Measurements from ENCODE around the gene SEC31A. TPM values are rescaled to one million over a fixed set of nuclear protein-coding genes. Genes with fewer than 3 reads are reported as not detected.

SEC31A gene
- total and polyA plus RNA-seq, 8 donors, result 72.1 to 590 (median 128) TPM

- no peak for DNase-seq
- intact Hi-C loops (cut with DNase I; ENCODE audit: low total_unique reads), result no loop called here
- Histone ChIP-seq H3K9me3 (no peaks in the 10 kb centered on the region), H3K27ac (no peak overlapping the region), H3K27me3 (no peaks in the 10 kb centered on the region), H3K4me3 (no peak overlapping the region), H3K4me1 (peaks cover 11 to 16% (median 14%) of the 10 kb centered on the region in 4 donors), H3K36me3 (no peaks in the 10 kb centered on the region)
- 78 to 98% (median 92%) methylated on average over 5 of the region's 5 CpGs for WGBS, 5 donors
- TF ChIP-seq POLR2AphosphoS5 (IDR thresholded peaks at IDR 0.05) (no peak), POLR2A (IDR thresholded peaks at IDR 0.05) (no peak), EP300 (IDR thresholded peaks at IDR 0.05) (no peak)
- TF ChIP-seq, protein P1, sequence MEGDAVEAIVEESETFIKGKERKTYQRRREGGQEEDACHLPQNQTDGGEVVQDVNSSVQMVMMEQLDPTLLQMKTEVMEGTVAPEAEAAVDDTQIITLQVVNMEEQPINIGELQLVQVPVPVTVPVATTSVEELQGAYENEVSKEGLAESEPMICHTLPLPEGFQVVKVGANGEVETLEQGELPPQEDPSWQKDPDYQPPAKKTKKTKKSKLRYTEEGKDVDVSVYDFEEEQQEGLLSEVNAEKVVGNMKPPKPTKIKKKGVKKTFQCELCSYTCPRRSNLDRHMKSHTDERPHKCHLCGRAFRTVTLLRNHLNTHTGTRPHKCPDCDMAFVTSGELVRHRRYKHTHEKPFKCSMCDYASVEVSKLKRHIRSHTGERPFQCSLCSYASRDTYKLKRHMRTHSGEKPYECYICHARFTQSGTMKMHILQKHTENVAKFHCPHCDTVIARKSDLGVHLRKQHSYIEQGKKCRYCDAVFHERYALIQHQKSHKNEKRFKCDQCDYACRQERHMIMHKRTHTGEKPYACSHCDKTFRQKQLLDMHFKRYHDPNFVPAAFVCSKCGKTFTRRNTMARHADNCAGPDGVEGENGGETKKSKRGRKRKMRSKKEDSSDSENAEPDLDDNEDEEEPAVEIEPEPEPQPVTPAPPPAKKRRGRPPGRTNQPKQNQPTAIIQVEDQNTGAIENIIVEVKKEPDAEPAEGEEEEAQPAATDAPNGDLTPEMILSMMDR (IDR thresholded peaks at IDR 0.05), result no peak
These were observed 113.0 kb downstream of the SEC31A start for GRCh38 chr4:82777857-82778525.

GRCh38 chr4:82776925-82777542 is 113.9 kb downstream of the SEC31A start:
- no peak overlapping the region for H3K27ac ChIP-seq
- TF ChIP-seq POLR2A (IDR thresholded peaks at IDR 0.05) (no peak), EP300 (IDR thresholded peaks at IDR 0.05) (no peak), POLR2AphosphoS5 (IDR thresholded peaks at IDR 0.05) (no peak)
- TF ChIP-seq, protein P1 (IDR thresholded peaks at IDR 0.05), result no peak
- no peaks in the 10 kb centered on the region for H3K9me3 ChIP-seq
- H3K4me3 ChIP-seq, result no peak overlapping the region
- H3K4me1 ChIP-seq, result peaks cover 11 to 16% (median 14%) of the 10 kb centered on the region in 4 donors
- intact Hi-C loops (cut with DNase I; ENCODE audit: low total_unique reads), result no loop called here
- H3K27me3 ChIP-seq, result no peaks in the 10 kb centered on the region
- 73 to 77% (median 75%) methylated on average over 5 of the region's 5 CpGs for WGBS, 5 donors
- no peaks in the 10 kb centered on the region for H3K36me3 ChIP-seq
- no peak for DNase-seq

GRCh38 chr4:82775243-82775642 is 115.7 kb downstream of the SEC31A start:
- Histone ChIP-seq H3K9me3 (no peaks in the 10 kb centered on the region), H3K4me3 (no peak overlapping the region), H3K27ac (no peak overlapping the region), H3K27me3 (no peaks in the 10 kb centered on the region), H3K36me3 (no peaks in the 10 kb centered on the region), H3K4me1 (peaks cover 0 to 5% (median 4%) of the 10 kb centered on the region in 4 donors)
- no peak for DNase-seq
- TF ChIP-seq, protein P1 (IDR thresholded peaks at IDR 0.05), result no peak
- TF ChIP-seq POLR2AphosphoS5 (IDR thresholded peaks at IDR 0.05), result no peak
- no peak for TF ChIP-seq POLR2A (IDR thresholded peaks at IDR 0.05)
- TF ChIP-seq EP300 (IDR thresholded peaks at IDR 0.05), result no peak
- intact Hi-C loops (cut with DNase I; ENCODE audit: low total_unique reads), result no loop called here
- 77 to 97% (median 95%) methylated on average over 5 of the region's 5 CpGs for WGBS, 5 donors

GRCh38 chr4:82774711-82775171 is 116.2 kb downstream of the SEC31A start:
- no peaks in the 10 kb centered on the region for H3K36me3 ChIP-seq
- 44 to 78% (median 68%) methylated on average over 3 of the region's 3 CpGs for WGBS, 5 donors
- TF ChIP-seq, protein P1 (IDR thresholded peaks at IDR 0.05), result no peak
- no peak for TF ChIP-seq POLR2A (IDR thresholded peaks at IDR 0.05)
- no peak for TF ChIP-seq POLR2AphosphoS5 (IDR thresholded peaks at IDR 0.05)
- TF ChIP-seq EP300 (IDR thresholded peaks at IDR 0.05), result no peak
- H3K4me1 ChIP-seq, result peaks cover 0 to 4% (median 0%) of the 10 kb centered on the region in 4 donors
- H3K4me3 ChIP-seq, result no peak overlapping the region
- no peaks in the 10 kb centered on the region for H3K27me3 ChIP-seq
- no peaks in the 10 kb centered on the region for H3K9me3 ChIP-seq
- intact Hi-C loops (cut with DNase I; ENCODE audit: low total_unique reads), result no loop called here
- no peak for DNase-seq
- no peak overlapping the region for H3K27ac ChIP-seq
